ENCODE results near the gene CFAP300. TPM values are rescaled to one million over a fixed set of nuclear protein-coding genes. Genes with fewer than 3 reads are reported as not detected.

Gene CFAP300
- total RNA-seq, 1 donor from 2014 or later: 0.64 TPM

- Histone ChIP-seq H3K4me1 (ENCODE audit: insufficient read depth, low read length) (peaks cover 19% of the 10 kb centered on the region), H4K20me1 (ENCODE audit: insufficient read depth, low read length) (peaks cover 3% of the 10 kb centered on the region), H3K27me3 (ENCODE audit: insufficient read depth, low read length) (no peaks in the 10 kb centered on the region), H3K4me2 (ENCODE audit: low read length) (peak within 1 kb of the TSS; percentile 93), H3K4me3 (ENCODE audit: insufficient read depth, low read depth, low read length) (peak within 1 kb of the TSS; percentile 97), H3K9me3 (ENCODE audit: insufficient read depth, low read depth, low read length) (no peaks in the 10 kb centered on the region), H3K27ac (ENCODE audit: low read depth, low read length) (peak within 1 kb of the TSS; percentile 99), H3K9ac (ENCODE audit: low read length) (peak within 1 kb of the TSS; percentile 100), H3K79me2 (ENCODE audit: insufficient read depth, low read length) (peaks cover 53% of the 10 kb centered on the region), H3K36me3 (ENCODE audit: insufficient read depth, low read length) (peaks cover 7% of the 10 kb centered on the region), H2AFZ (ENCODE audit: low read depth, low read length) (peak within 1 kb of the TSS; percentile 82)
- no peaks in the 10 kb centered on the region for H3K27me3 Mint-ChIP-seq (ENCODE audit: low read depth, unreplicated experiment)
- peak within 1 kb of the TSS; percentile 94 for H3K27ac Mint-ChIP-seq (ENCODE audit: unreplicated experiment)
- H3K36me3 Mint-ChIP-seq (ENCODE audit: low read depth, unreplicated experiment): no peaks in the 10 kb centered on the region
- DNase-seq (ENCODE audit: low read depth) (peak; percentile 93), FAIRE-seq (no peak)
- H3K9me3 Mint-ChIP-seq (ENCODE audit: unreplicated experiment): no peaks in the 10 kb centered on the region
- peaks cover 6% of the 10 kb centered on the region for H3K4me1 Mint-ChIP-seq (ENCODE audit: low read depth, unreplicated experiment)
- no peak for TF ChIP-seq EZH2 (IDR thresholded peaks at IDR 0.05; ENCODE audit: insufficient read depth, low read length)
- TF ChIP-seq CTCF (IDR thresholded peaks at IDR 0.05; ENCODE audit: insufficient read depth, low read depth, low read length): no peak
- peak within 1 kb of the TSS; percentile 96 for H3K4me3 Mint-ChIP-seq (ENCODE audit: unreplicated experiment)
Observed at GRCh38 chr11:102109896-102110760, 62.9 kb downstream of the CFAP300 start, which contains the start of gene YAP1. Gene YAP1 (plus strand): TSS chr11:102110447. CDS start chr11:102110849, 402 bp downstream.

DNA sequence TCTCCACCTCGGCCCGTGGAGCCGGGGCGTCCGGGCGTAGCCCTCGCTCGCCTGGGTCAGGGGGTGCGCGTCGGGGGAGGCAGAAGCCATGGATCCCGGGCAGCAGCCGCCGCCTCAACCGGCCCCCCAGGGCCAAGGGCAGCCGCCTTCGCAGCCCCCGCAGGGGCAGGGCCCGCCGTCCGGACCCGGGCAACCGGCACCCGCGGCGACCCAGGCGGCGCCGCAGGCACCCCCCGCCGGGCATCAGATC, 63.4 kb downstream of the CFAP300 start:
- no peaks in the 10 kb centered on the region for H3K9me3 ChIP-seq (ENCODE audit: insufficient read depth, low read depth, low read length)
- peaks cover 8% of the 10 kb centered on the region for H3K36me3 ChIP-seq (ENCODE audit: insufficient read depth, low read length)
- H3K79me2 ChIP-seq (ENCODE audit: insufficient read depth, low read length): peaks cover 59% of the 10 kb centered on the region
- DNase-seq (ENCODE audit: low read depth): no peak
- peak overlapping the region; percentile 44 for H2AFZ ChIP-seq (ENCODE audit: low read depth, low read length)
- TF ChIP-seq CTCF (IDR thresholded peaks at IDR 0.05; ENCODE audit: insufficient read depth, low read depth, low read length) (no peak), EZH2 (IDR thresholded peaks at IDR 0.05; ENCODE audit: insufficient read depth, low read length) (no peak)
- H3K4me1 Mint-ChIP-seq (ENCODE audit: low read depth, unreplicated experiment): peaks cover 10% of the 10 kb centered on the region
- peaks cover 21% of the 10 kb centered on the region for H3K4me1 ChIP-seq (ENCODE audit: insufficient read depth, low read length)
- H3K9me3 Mint-ChIP-seq (ENCODE audit: unreplicated experiment): no peaks in the 10 kb centered on the region
- no peak for FAIRE-seq
- H3K27ac Mint-ChIP-seq (ENCODE audit: unreplicated experiment): no peak overlapping the region
- H4K20me1 ChIP-seq (ENCODE audit: insufficient read depth, low read length): peaks cover 4% of the 10 kb centered on the region
- H3K27ac ChIP-seq (ENCODE audit: low read depth, low read length): peak overlapping the region; percentile 99
- peak overlapping the region; percentile 100 for H3K9ac ChIP-seq (ENCODE audit: low read length)
- H3K27me3 Mint-ChIP-seq (ENCODE audit: low read depth, unreplicated experiment): no peaks in the 10 kb centered on the region
- no peaks in the 10 kb centered on the region for H3K27me3 ChIP-seq (ENCODE audit: insufficient read depth, low read length)
- H3K4me2 ChIP-seq (ENCODE audit: low read length): peak overlapping the region; percentile 93
- peak overlapping the region; percentile 97 for H3K4me3 ChIP-seq (ENCODE audit: insufficient read depth, low read depth, low read length)
- peak overlapping the region; percentile 88 for H3K4me3 Mint-ChIP-seq (ENCODE audit: unreplicated experiment)
- no peaks in the 10 kb centered on the region for H3K36me3 Mint-ChIP-seq (ENCODE audit: low read depth, unreplicated experiment)

Data from astrocyte (in vitro differentiated cells and primary cell).